ENCODE results near the gene CD96.

GRCh38 chr3:111601810-111602209 lies 59.8 kb downstream of the CD96 start:
- TF ChIP-seq GATA3 (IDR thresholded peaks at IDR 0.05; ENCODE audit: low read depth, low read length), result no peak
- no peak for TF ChIP-seq GATA2 (IDR thresholded peaks at IDR 0.05; ENCODE audit: low read depth, low read length)
